GM19025 (cell line): Measurements from ENCODE around the gene ICAM5.

Experiments used
- ATAC-seq: cut with Tn5 transposase; IDR thresholded peaks from one replicate; pipeline ENCODE4 v1.9.1; 2021; ENCODE audit warnings: mild to moderate bottlenecking, low read depth, moderate library complexity; ENCODE audit not compliant: unreplicated experiment

ICAM5 gene

GRCh38 chr19:10339380-10339960 is 49.7 kb downstream of the ICAM5 start, which contains the start of gene ICAM3:
Gene ICAM3, minus strand, starts transcription at chr19:10339624. Its CDS starts 10 bp downstream, at chr19:10339614.
- peak; percentile 67 for ATAC-seq

DNA sequence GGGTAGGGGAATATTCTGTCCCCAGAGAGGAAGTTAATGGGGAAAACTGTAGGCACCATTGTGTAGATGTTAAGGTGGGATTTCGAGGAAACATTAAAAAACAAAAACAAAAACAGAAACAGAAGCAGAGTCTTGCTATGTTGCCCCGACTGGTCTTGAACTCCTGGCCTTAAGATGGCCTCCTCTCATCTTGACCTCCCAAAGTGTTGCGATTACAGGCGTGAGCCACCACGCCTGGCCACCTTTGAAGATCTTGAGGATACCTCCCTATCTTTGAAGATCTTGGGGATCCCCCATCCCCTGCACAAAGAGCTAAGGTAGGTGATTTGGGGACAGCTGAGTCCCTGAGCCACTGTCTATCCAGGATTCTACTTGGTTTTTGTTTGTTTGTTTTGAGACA is 50.2 kb downstream of the ICAM5 start:
- ATAC-seq = no peak

DNA sequence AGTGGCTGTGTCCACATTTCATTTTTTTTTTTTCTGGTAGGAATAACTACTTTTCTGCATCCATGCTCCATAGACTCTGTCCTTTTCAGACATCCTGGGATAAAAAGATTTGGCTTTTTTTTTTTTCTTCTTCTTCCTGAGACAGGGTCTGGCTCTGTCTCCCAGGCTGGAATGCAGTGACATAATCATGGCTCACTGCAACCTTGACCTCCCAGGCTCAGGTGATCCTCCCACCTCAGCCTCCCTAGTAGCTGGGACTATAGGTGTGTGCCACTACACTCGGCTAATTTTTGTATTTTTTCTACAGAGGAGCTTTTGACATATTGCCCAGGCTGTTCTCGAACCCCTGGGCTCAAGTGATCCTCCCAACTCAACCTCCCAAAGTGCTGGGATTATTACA is 53.7 kb downstream of the ICAM5 start:
- no peak for ATAC-seq

- no peak for ATAC-seq
Measured at GRCh38 chr19:10344780-10345179, 55.0 kb downstream of the ICAM5 start.
